Neural progenitor cell (in vitro differentiated cells): Measurements from ENCODE around the gene PFKFB4. TPM values are rescaled to one million over a fixed set of nuclear protein-coding genes. Genes with fewer than 3 reads are reported as not detected.

Experiments
- DNase-seq: peaks from one replicate; pipeline ENCODE4 v3.0.0-alpha.2; 2016; ENCODE audit warnings: low spot score
- H2AFZ ChIP-seq: fragments of 200-600 bp; sonication (generic); replicated peaks from 2 replicates; pipeline ENCODE4 v1.6.1; 2016; ENCODE audit warnings: antibody characterized with exemption
- H3F3A ChIP-seq: fragments of 200-600 bp; sonication (generic); 2 replicates; pipeline ENCODE4 v1.6.1; 2016; ENCODE audit warnings: antibody characterized with exemption, low read depth
- H3K27ac ChIP-seq: fragments of 200-600 bp; sonication (generic); 2 replicates; pipeline ENCODE4 v1.5.1; 2016; ENCODE audit warnings: mild to moderate bottlenecking
- H3K27me3 ChIP-seq: fragments of 200-600 bp; sonication (generic); 2 replicates; pipeline ENCODE4 v1.6.1; 2016; ENCODE audit warnings: mild to moderate bottlenecking, moderate library complexity
- H3K36me3 ChIP-seq: fragments of 200-600 bp; sonication (generic); 2 replicates; pipeline ENCODE4 v1.5.1; 2016
- H3K4me1 ChIP-seq: fragments of 200-600 bp; sonication (generic); 2 replicates; pipeline ENCODE4 v1.6.1; 2016; ENCODE audit warnings: mixed run types
- H3K4me2 ChIP-seq: fragments of 200-600 bp; sonication (generic); 2 replicates; pipeline ENCODE4 v1.6.1; 2016
- H3K4me3 ChIP-seq: fragments of 200-600 bp; sonication (generic); 2 replicates; pipeline ENCODE4 v1.5.1; 2016
- H3K79me2 ChIP-seq: fragments of 200-600 bp; sonication (generic); 2 replicates; pipeline ENCODE4 v1.6.1; 2016; ENCODE audit warnings: low read depth
- H3K9ac ChIP-seq: fragments of 200-600 bp; sonication (generic); 2 replicates; pipeline ENCODE4 v1.6.1; 2016
- H3K9me3 ChIP-seq: fragments of 200-600 bp; sonication (generic); 2 replicates; pipeline ENCODE4 v1.5.1; 2016; ENCODE audit warnings: low read depth
- H4K20me1 ChIP-seq: fragments of 200-600 bp; sonication (generic); 2 replicates; pipeline ENCODE4 v1.6.1; 2016; ENCODE audit warnings: low read depth
- H3K27ac Mint-ChIP-seq: 3 replicates; pipeline ENCODE4 v1.8.0; 2021; ENCODE audit warnings: mixed read lengths
- H3K27me3 Mint-ChIP-seq: 2 replicates; pipeline ENCODE4 v1.8.0; 2022; ENCODE audit warnings: low read depth, mild to moderate bottlenecking, inconsistent platforms, moderate library complexity, mixed read lengths; ENCODE audit not compliant: insufficient read depth
- H3K36me3 Mint-ChIP-seq: 3 replicates; pipeline ENCODE4 v1.8.0; 2021; ENCODE audit warnings: mixed read lengths
- H3K4me1 Mint-ChIP-seq: 3 replicates; pipeline ENCODE4 v1.8.0; 2021; ENCODE audit warnings: mixed read lengths
- H3K4me3 Mint-ChIP-seq: 3 replicates; pipeline ENCODE4 v1.8.0; 2021; ENCODE audit warnings: mild to moderate bottlenecking, moderate library complexity, mixed read lengths
- H3K9me3 Mint-ChIP-seq: 3 replicates; pipeline ENCODE4 v1.8.0; 2020; ENCODE audit warnings: mixed read lengths
- CTCF ChIP-seq: fragments of 200-600 bp; sonication (generic); IDR thresholded peaks from 2 replicates; pipeline ENCODE4 v1.5.1; 2017; ENCODE audit warnings: antibody characterized with exemption, mild to moderate bottlenecking
- EZH2 ChIP-seq: fragments of 200-600 bp; sonication (generic); IDR thresholded peaks from 2 replicates; pipeline ENCODE4 v1.6.1; 2017; ENCODE audit warnings: antibody characterized with exemption, mild to moderate bottlenecking, moderate library complexity
- EZH2phosphoT487 ChIP-seq: fragments of 200-600 bp; sonication (generic); IDR thresholded peaks from 2 replicates; pipeline ENCODE4 v1.6.1; 2017; ENCODE audit warnings: antibody characterized with exemption
- total RNA-seq: library from RNA; depleted of rRNA; stranded (reverse); fragments of >200 nt; gene quantifications from 2 replicates; pipeline ENCODE4 v1.2.3, GENCODE V29; 2015; ENCODE audit warnings: low replicate concordance

Gene PFKFB4
- total RNA-seq, 1 donor from 2014 or later = 59.5 TPM

- Histone ChIP-seq H3F3A (peaks cover 10% of the 10 kb centered on the region), H3K4me3 (no peak overlapping the region), H3K4me1 (peaks cover 8% of the 10 kb centered on the region), H3K27ac (no peak overlapping the region), H3K9me3 (no peaks in the 10 kb centered on the region), H4K20me1 (no peaks in the 10 kb centered on the region), H3K27me3 (no peaks in the 10 kb centered on the region), H3K79me2 (peaks cover 6% of the 10 kb centered on the region), H3K4me2 (no peak overlapping the region), H3K36me3 (no peaks in the 10 kb centered on the region), H3K9ac (no peak overlapping the region), H2AFZ (no peak overlapping the region)
- Mint-ChIP-seq H3K4me1 (peaks cover 21% of the 10 kb centered on the region), H3K27ac (no peak overlapping the region), H3K4me3 (peak overlapping the region; percentile 30), H3K36me3 (peaks cover 15% of the 10 kb centered on the region), H3K27me3 (peaks cover 4% of the 10 kb centered on the region), H3K9me3 (peaks cover 3% of the 10 kb centered on the region)
- DNase-seq = no peak
- no peak for TF ChIP-seq CTCF
Measured at GRCh38 chr3:48501196-48501595, 55.4 kb downstream of the PFKFB4 start.

- H3F3A ChIP-seq = peaks cover 10% of the 10 kb centered on the region
- H3K4me1 Mint-ChIP-seq = peaks cover 19% of the 10 kb centered on the region
- no peak overlapping the region for H3K4me2 ChIP-seq
- no peak overlapping the region for H3K27ac ChIP-seq
- H3K9me3 Mint-ChIP-seq = peaks cover 3% of the 10 kb centered on the region
- H4K20me1 ChIP-seq = no peaks in the 10 kb centered on the region
- H3K27me3 ChIP-seq = no peaks in the 10 kb centered on the region
- H3K9me3 ChIP-seq = no peaks in the 10 kb centered on the region
- peaks cover 8% of the 10 kb centered on the region for H3K4me1 ChIP-seq
- peaks cover 6% of the 10 kb centered on the region for H3K79me2 ChIP-seq
- no peak overlapping the region for H2AFZ ChIP-seq
- H3K4me3 ChIP-seq = no peak overlapping the region
- no peak for DNase-seq
- no peaks in the 10 kb centered on the region for H3K36me3 ChIP-seq
- no peak for TF ChIP-seq CTCF
- TF ChIP-seq EZH2phosphoT487 = no peak
- TF ChIP-seq EZH2 = no peak
- H3K9ac ChIP-seq = no peak overlapping the region
- peaks cover 2% of the 10 kb centered on the region for H3K27me3 Mint-ChIP-seq
- H3K27ac Mint-ChIP-seq = no peak overlapping the region
- H3K36me3 Mint-ChIP-seq = peaks cover 15% of the 10 kb centered on the region
- H3K4me3 Mint-ChIP-seq = no peak overlapping the region
Measured at GRCh38 chr3:48500656-48501055, 55.9 kb downstream of the PFKFB4 start.

DNA sequence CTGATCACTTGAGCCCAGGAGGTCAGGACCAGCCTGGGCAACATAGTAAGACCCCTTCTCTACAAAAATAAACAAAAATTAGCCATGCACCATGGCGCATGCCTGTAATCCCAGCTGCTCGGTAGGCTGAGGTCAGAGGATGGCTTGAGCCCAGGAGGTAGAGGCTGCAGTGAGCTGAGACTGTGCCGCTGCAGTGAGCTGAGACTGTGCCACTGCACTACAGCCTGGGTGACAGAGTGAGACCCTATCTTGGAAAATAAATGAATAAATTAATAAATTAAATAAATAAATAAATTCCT, 63.5 kb downstream of the PFKFB4 start:
- Histone ChIP-seq H3K4me1 (no peaks in the 10 kb centered on the region), H3K79me2 (no peaks in the 10 kb centered on the region), H3K36me3 (no peaks in the 10 kb centered on the region), H3K9ac (no peak overlapping the region), H3K27me3 (no peaks in the 10 kb centered on the region), H2AFZ (no peak overlapping the region), H4K20me1 (no peaks in the 10 kb centered on the region), H3K4me3 (no peak overlapping the region), H3K27ac (no peak overlapping the region), H3K4me2 (no peak overlapping the region), H3K9me3 (no peaks in the 10 kb centered on the region), H3F3A (no peaks in the 10 kb centered on the region)
- H3K27me3 Mint-ChIP-seq = peaks cover 5% of the 10 kb centered on the region
- peaks cover 2% of the 10 kb centered on the region for H3K9me3 Mint-ChIP-seq
- H3K4me1 Mint-ChIP-seq = peaks cover 6% of the 10 kb centered on the region
- TF ChIP-seq EZH2 (no peak), EZH2phosphoT487 (no peak), CTCF (no peak)
- no peak overlapping the region for H3K4me3 Mint-ChIP-seq
- H3K36me3 Mint-ChIP-seq = peaks cover 12% of the 10 kb centered on the region
- no peak for DNase-seq
- H3K27ac Mint-ChIP-seq = no peak overlapping the region
